Measurements from ENCODE around the gene CETP. TPM values are rescaled to one million over a fixed set of nuclear protein-coding genes. Genes with fewer than 3 reads are reported as not detected.

Gene CETP
- total and polyA plus RNA-seq, 2 of the 8 experiments (the other 6 are each of a cell fraction or from before 2014, with no cell fraction given), result not detected

DNA sequence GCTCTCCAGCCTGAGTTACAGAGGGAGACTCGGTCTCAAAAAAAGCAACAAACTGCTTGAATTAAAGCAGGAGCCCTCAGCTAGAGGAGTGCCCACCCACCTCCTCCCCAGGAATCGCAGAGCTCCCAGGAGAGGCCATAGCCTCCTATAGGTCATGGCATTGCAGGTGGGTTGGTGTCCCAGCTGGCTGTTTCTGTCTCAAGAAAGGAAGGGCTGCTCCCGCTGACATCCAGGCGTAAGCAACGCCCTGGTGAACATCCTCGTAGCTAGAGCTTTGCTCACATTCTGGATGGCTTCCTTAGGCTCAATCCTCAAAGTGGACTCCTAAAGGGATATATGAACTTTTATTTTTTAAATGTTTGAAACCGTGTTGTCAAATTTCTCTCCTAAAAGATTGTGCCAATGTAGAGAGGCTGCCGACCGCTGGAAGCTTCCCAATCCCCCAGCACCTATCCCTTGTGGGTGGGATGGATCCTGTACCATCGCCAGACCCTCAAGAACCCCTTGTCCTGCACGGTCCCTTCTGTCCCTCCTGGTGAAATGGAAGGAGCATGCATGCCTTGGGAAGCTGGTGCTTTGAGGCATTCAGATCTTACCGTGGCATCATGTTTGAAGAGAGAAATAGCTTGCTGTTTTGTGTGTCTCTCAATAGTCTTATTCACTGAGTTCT, 33.5 kb downstream of the CETP start:
- 81% methylated on average over 12 of the region's 12 CpGs; no CpG with 5 or more reads in 1 of the 2 experiments for WGBS, 2 experiments (ENCODE audit: extremely low coverage in 1 of 2, insufficient coverage in 1 of 2, insufficient read length in 1 of 2, insufficient replicate concordance in 2 of 2, low coverage in 1 of 2, low lambda C conversion rate in 2 of 2, missing lambda C conversion rate in 1 of 2)
- H2AFZ ChIP-seq (ENCODE audit: low read length), result no peak overlapping the region
- no peak for TF ChIP-seq POLR2A (IDR thresholded peaks at IDR 0.05; ENCODE audit: control extremely low read depth in 1 of 2, low read depth in 2 of 2, low read length in 2 of 2)
- no peak for TF ChIP-seq BACH1 (IDR thresholded peaks at IDR 0.05; ENCODE audit: low read length)
- TF ChIP-seq RFX5 (IDR thresholded peaks at IDR 0.05; ENCODE audit: borderline replicate concordance, low read depth, low read length), result no peak
- TF ChIP-seq SIRT6 (IDR thresholded peaks at IDR 0.05; ENCODE audit: low read length), result no peak
- TF ChIP-seq, protein P1, sequence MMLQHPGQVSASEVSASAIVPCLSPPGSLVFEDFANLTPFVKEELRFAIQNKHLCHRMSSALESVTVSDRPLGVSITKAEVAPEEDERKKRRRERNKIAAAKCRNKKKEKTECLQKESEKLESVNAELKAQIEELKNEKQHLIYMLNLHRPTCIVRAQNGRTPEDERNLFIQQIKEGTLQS (IDR thresholded peaks at IDR 0.05; ENCODE audit: insufficient read depth, low read depth, low read length), result no peak
- TF ChIP-seq SP1 (IDR thresholded peaks at IDR 0.05; ENCODE audit: low read depth, low read length), result no peak
- no peak for TF ChIP-seq EGR1 (IDR thresholded peaks at IDR 0.05; ENCODE audit: borderline replicate concordance, low read depth, low read length)
- no peak for TF ChIP-seq TBP (IDR thresholded peaks at IDR 0.05; ENCODE audit: low read depth, low read length)
- TF ChIP-seq, protein P2, sequence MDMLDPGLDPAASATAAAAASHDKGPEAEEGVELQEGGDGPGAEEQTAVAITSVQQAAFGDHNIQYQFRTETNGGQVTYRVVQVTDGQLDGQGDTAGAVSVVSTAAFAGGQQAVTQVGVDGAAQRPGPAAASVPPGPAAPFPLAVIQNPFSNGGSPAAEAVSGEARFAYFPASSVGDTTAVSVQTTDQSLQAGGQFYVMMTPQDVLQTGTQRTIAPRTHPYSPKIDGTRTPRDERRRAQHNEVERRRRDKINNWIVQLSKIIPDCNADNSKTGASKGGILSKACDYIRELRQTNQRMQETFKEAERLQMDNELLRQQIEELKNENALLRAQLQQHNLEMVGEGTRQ (IDR thresholded peaks at IDR 0.05; ENCODE audit: low read length), result no peak
- TF ChIP-seq JUND (IDR thresholded peaks at IDR 0.05; ENCODE audit: low read length), result no peak
- TF ChIP-seq SRF (IDR thresholded peaks at IDR 0.05; ENCODE audit: low read depth, low read length), result no peak
- no peak for TF ChIP-seq HDAC6 (IDR thresholded peaks at IDR 0.05; ENCODE audit: low read depth, low read length)
- TF ChIP-seq SUZ12 (IDR thresholded peaks at IDR 0.05; ENCODE audit: low read length), result no peak

More for the DNA sequence above, 33.5 kb downstream of the CETP start:
- H2BK5ac ChIP-seq (ENCODE audit: low read depth, low read length), result 0 out of 2 replicates have a peak overlapping the region, but pooled peaks have one; percentile 11
- no peak overlapping the region for H3K56ac ChIP-seq (replicated peaks; ENCODE audit: insufficient read length, low read depth, low read length)
- no peak overlapping the region for H3K9ac ChIP-seq (replicated peaks in 1 of 4; ENCODE audit: extremely low read depth in 1 of 4, low read depth in 3 of 4, low read length in 3 of 4)
- DNase-seq (ENCODE audit: low read depth in 1 of 2, low spot score in 2 of 2) (no peak), FAIRE-seq (no peak)
- no peak overlapping the region for H3K14ac ChIP-seq (ENCODE audit: insufficient read length)
- H3K27me3 ChIP-seq (replicated peaks in 1 of 4; ENCODE audit: control insufficient read depth in 3 of 4, extremely low read depth in 1 of 4, insufficient read depth in 3 of 4, low read length in 3 of 4), result peaks cover 0 to 11% (median 9%) of the 10 kb centered on the region in 4 experiments; a peak in 6 of 7 replicates
- H3K4me2 ChIP-seq (ENCODE audit: insufficient read depth in 1 of 2, low read depth in 2 of 2, low read length in 2 of 2), result no peak overlapping the region
- H3K4ac ChIP-seq (replicated peaks; ENCODE audit: insufficient read length, low read depth, low read length), result no peak overlapping the region
- H3K23me2 ChIP-seq (ENCODE audit: low read depth, low read length), result no peaks in the 10 kb centered on the region
- no peaks in the 10 kb centered on the region for H3K79me2 ChIP-seq (ENCODE audit: control insufficient read depth in 1 of 2, insufficient read depth in 2 of 2, low read length in 2 of 2)
- H4K91ac ChIP-seq (replicated peaks; ENCODE audit: insufficient read length, low read length), result no peak overlapping the region
- H3K9me3 ChIP-seq (ENCODE audit: insufficient read depth in 2 of 2, low read depth in 1 of 2, low read length in 1 of 2), result no peaks in the 10 kb centered on the region
- H2BK120ac ChIP-seq (replicated peaks; ENCODE audit: low read depth, low read length), result no peak overlapping the region
- no peak overlapping the region for H4K5ac ChIP-seq (ENCODE audit: insufficient read length, low read depth, low read length)
- H2BK15ac ChIP-seq (ENCODE audit: low read length), result no peak overlapping the region
- CTCF ChIA-PET (ENCODE audit: partially characterized antibody), result interaction anchor here (0.8 to 1.7 kb wide), 8 partner anchors 10 to 75 kb away, joined by 3 to 11 read pairs (median 5); no protein-coding TSS in a partner anchor
- H3K36me3 ChIP-seq (ENCODE audit: control insufficient read depth in 2 of 4, insufficient read depth in 4 of 4, low read length in 3 of 4), result no peaks in the 10 kb centered on the region
- no peak overlapping the region for H3K18ac ChIP-seq (ENCODE audit: extremely low read depth, low read length)
- H3K27ac ChIP-seq (ENCODE audit: low read depth, low read length), result no peak overlapping the region
- H4K8ac ChIP-seq (ENCODE audit: extremely low read depth, insufficient read depth, low read length), result no peak overlapping the region
- H3K23ac ChIP-seq (ENCODE audit: insufficient read length), result no peak overlapping the region
- H3K4me1 ChIP-seq (replicated peaks in 1 of 4; ENCODE audit: control insufficient read depth in 3 of 4, insufficient read depth in 4 of 4, low read length in 3 of 4), result peaks cover 0 to 5% (median 0%) of the 10 kb centered on the region in 4 experiments; a peak in 2 of 7 replicates
- H2BK12ac ChIP-seq (ENCODE audit: low read depth, low read length), result no peak overlapping the region
- H2AK5ac ChIP-seq (ENCODE audit: low read depth, low read length), result no peak overlapping the region
- H4K20me1 ChIP-seq (replicated peaks in 1 of 2; ENCODE audit: control insufficient read depth in 1 of 2, insufficient read depth in 2 of 2, low read length in 2 of 2), result no peaks in the 10 kb centered on the region
- H3K4me3 ChIP-seq (ENCODE audit: extremely low read depth in 1 of 4, insufficient read depth in 2 of 4, low read depth in 3 of 4, low read length in 4 of 4), result no peak overlapping the region
- no peaks in the 10 kb centered on the region for H3K79me1 ChIP-seq (ENCODE audit: low read depth, low read length)
- H2BK20ac ChIP-seq (ENCODE audit: low read length), result no peak overlapping the region
- POLR2A ChIA-PET (ENCODE audit: partially characterized antibody), result interaction anchor here (0.8 kb wide), 1 partner anchor 64 kb away, joined by 4 read pairs; no protein-coding TSS in a partner anchor
